ENCODE data around the gene ONECUT2.
"Not testable (repeated sequence)": the region's sequence is repeated elsewhere in the genome, so short reads cannot be mapped to it uniquely, and the experiment has no call there.

Gene ONECUT2

DNA sequence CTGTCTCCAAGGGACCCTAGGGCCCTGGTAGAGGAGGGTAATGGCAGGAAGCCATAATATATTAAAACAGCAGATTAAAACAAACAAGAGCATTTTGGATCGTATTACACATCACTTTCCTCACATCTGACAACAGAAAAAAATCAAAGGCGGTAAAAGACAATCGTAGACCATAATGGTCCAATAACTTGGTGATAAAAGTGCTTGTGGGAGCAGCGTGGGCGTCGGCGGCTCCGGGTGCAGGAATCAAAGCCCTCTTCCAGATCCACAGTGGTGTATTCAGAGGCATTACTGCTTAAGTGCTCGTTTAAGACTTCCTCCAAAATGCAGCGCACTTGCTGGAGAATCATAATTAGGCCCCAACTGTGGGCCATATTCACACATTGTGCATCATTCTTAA, 83.4 kb downstream of the ONECUT2 start:
- H3K9ac ChIP-seq (ENCODE audit: low read depth, low read length): no peak overlapping the region
- H3K79me2 ChIP-seq (ENCODE audit: insufficient read depth, low read length): no peaks in the 10 kb centered on the region
- H3K9me3 ChIP-seq (ENCODE audit: insufficient read depth, low read length, severe bottlenecking): no peaks in the 10 kb centered on the region
- DNase-seq: no peak
- H3K4me2 ChIP-seq (ENCODE audit: insufficient read depth, low read length): no peak overlapping the region
- no peak for TF ChIP-seq EZH2 (IDR thresholded peaks at IDR 0.05; ENCODE audit: borderline replicate concordance, low read depth, low read length, severe bottlenecking)
- TF ChIP-seq, protein P1, sequence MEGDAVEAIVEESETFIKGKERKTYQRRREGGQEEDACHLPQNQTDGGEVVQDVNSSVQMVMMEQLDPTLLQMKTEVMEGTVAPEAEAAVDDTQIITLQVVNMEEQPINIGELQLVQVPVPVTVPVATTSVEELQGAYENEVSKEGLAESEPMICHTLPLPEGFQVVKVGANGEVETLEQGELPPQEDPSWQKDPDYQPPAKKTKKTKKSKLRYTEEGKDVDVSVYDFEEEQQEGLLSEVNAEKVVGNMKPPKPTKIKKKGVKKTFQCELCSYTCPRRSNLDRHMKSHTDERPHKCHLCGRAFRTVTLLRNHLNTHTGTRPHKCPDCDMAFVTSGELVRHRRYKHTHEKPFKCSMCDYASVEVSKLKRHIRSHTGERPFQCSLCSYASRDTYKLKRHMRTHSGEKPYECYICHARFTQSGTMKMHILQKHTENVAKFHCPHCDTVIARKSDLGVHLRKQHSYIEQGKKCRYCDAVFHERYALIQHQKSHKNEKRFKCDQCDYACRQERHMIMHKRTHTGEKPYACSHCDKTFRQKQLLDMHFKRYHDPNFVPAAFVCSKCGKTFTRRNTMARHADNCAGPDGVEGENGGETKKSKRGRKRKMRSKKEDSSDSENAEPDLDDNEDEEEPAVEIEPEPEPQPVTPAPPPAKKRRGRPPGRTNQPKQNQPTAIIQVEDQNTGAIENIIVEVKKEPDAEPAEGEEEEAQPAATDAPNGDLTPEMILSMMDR (IDR thresholded peaks at IDR 0.05; ENCODE audit: borderline replicate concordance, extremely low read depth, low read length, poor library complexity, severe bottlenecking): no peak
- H4K20me1 ChIP-seq (ENCODE audit: insufficient read depth, low read length): no peaks in the 10 kb centered on the region
- no peak overlapping the region for H2AFZ ChIP-seq (ENCODE audit: low read depth, low read length)
- no peaks in the 10 kb centered on the region for H3K36me3 ChIP-seq (ENCODE audit: insufficient read depth, low read length)
- ATAC-seq (ENCODE audit: insufficient read depth, low read depth): no peak
- H3K4me3 ChIP-seq (ENCODE audit: low read depth in 1 of 2, low read length in 2 of 2): no peak overlapping the region
- no peak overlapping the region for H3K27ac ChIP-seq (ENCODE audit: low read length)
- H3K27me3 ChIP-seq (ENCODE audit: insufficient read depth, low read length, poor library complexity): no peaks in the 10 kb centered on the region
- H3K4me1 ChIP-seq (ENCODE audit: insufficient read depth, low read length): no peaks in the 10 kb centered on the region

DNA sequence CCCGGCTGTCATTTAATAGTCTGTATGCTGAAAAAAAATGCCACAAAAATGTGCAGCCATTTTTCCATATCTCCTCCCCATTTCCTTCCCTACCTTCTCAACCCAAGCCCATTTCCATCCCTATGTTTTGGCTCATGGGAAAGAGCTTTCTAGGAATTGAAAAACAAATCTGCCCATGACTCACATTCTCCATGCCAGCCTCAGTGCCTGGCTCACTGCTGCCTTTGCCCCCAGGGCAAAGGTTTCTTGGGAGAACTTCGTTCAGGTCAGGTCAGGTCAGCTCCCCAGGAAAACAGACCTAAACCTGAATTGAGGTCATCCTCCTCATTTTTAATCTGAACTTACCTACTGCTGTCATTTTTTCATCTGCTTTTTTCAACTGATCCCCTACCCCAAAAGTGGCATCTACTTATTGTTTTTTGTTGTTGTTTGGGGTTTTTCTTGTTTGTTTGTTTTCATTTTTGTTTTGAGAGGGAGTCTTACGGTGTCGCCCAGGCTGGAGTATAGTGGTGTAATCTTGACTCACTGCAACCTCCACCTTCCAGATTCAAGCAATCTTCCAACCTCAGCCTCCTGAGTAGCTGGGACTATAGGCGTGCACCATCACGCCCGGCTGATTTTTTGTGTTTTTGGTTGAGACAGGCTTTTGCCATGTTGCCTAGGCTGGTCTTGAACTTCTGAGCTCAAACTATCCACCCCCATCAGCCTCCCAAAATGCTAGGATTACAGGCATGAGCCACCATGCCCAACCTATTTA, 84.7 kb downstream of the ONECUT2 start:
- Histone ChIP-seq H3K4me1 (ENCODE audit: insufficient read depth, low read length) (no peaks in the 10 kb centered on the region), H3K4me3 (ENCODE audit: low read depth in 1 of 2, low read length in 2 of 2) (no peak overlapping the region), H2AFZ (ENCODE audit: low read depth, low read length) (no peak overlapping the region), H4K20me1 (ENCODE audit: insufficient read depth, low read length) (no peaks in the 10 kb centered on the region), H3K9ac (ENCODE audit: low read depth, low read length) (no peak overlapping the region), H3K79me2 (ENCODE audit: insufficient read depth, low read length) (no peaks in the 10 kb centered on the region), H3K27me3 (ENCODE audit: insufficient read depth, low read length, poor library complexity) (no peaks in the 10 kb centered on the region), H3K9me3 (ENCODE audit: insufficient read depth, low read length, severe bottlenecking) (no peaks in the 10 kb centered on the region), H3K4me2 (ENCODE audit: insufficient read depth, low read length) (no peak overlapping the region), H3K27ac (ENCODE audit: low read length) (no peak overlapping the region), H3K36me3 (ENCODE audit: insufficient read depth, low read length) (no peaks in the 10 kb centered on the region)
- DNase-seq: no peak
- no peak for TF ChIP-seq EZH2 (IDR thresholded peaks at IDR 0.05; ENCODE audit: borderline replicate concordance, low read depth, low read length, severe bottlenecking)
- TF ChIP-seq, protein P1 (IDR thresholded peaks at IDR 0.05; ENCODE audit: borderline replicate concordance, extremely low read depth, low read length, poor library complexity, severe bottlenecking): no peak
- ATAC-seq (ENCODE audit: insufficient read depth, low read depth): no peak

GRCh38 chr18:57522348-57522747, 87.2 kb downstream of the ONECUT2 start:
- H3K4me2 ChIP-seq (ENCODE audit: insufficient read depth, low read length); H3K4me1 ChIP-seq (ENCODE audit: insufficient read depth, low read length); H4K20me1 ChIP-seq (ENCODE audit: insufficient read depth, low read length); ATAC-seq (ENCODE audit: insufficient read depth, low read depth); H3K27ac ChIP-seq (ENCODE audit: low read length); DNase-seq; H3K9me3 ChIP-seq (ENCODE audit: insufficient read depth, low read length, severe bottlenecking); H3K36me3 ChIP-seq (ENCODE audit: insufficient read depth, low read length); H3K79me2 ChIP-seq (ENCODE audit: insufficient read depth, low read length); H3K9ac ChIP-seq (ENCODE audit: low read depth, low read length); H3K27me3 ChIP-seq (ENCODE audit: insufficient read depth, low read length, poor library complexity); H3K4me3 ChIP-seq (ENCODE audit: low read depth in 1 of 2, low read length in 2 of 2); H2AFZ ChIP-seq (ENCODE audit: low read depth, low read length): not testable (repeated sequence)

DNA sequence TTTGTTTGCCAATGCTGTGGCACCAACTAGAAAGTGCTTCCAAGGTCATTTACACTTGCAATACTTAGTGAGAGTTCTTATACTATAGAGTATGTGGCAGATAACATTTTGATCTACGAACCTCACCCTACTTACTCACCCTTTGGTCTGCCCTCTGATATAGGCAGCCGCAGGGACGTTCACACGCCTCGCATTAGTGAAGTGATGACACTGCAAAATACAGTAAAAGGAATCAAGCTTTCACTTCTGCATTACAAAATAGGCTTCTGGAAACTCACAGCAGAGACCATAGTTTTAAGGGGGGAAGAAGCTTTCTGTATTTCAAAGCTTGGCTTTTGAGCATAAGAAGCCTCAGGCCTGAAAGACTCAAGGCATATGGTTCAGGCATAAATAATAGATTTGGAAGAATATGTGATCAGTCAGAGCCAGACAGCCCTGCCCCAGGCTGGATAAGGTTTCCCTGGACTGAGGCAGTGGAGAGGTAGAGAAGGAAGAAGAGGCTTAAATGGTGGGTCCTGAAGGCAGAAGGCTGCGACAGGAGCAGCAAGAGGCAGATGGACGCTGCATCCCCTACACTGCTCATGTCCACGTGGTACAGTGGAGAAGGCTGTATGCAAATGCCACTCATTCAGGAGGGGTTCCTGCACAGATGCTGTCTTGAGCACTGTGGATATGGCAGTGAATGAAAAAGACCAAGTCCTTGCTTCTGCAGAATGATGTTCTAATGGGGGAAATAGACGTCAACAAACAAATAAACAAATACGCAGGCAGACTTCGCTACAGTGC, 88.2 kb downstream of the ONECUT2 start:
- no peaks in the 10 kb centered on the region for H3K79me2 ChIP-seq (ENCODE audit: insufficient read depth, low read length)
- ATAC-seq (ENCODE audit: insufficient read depth, low read depth) (no peak), DNase-seq (no peak)
- no peaks in the 10 kb centered on the region for H3K27me3 ChIP-seq (ENCODE audit: insufficient read depth, low read length, poor library complexity)
- no peak overlapping the region for H2AFZ ChIP-seq (ENCODE audit: low read depth, low read length)
- no peak overlapping the region for H3K4me3 ChIP-seq (ENCODE audit: low read depth in 1 of 2, low read length in 2 of 2)
- no peaks in the 10 kb centered on the region for H3K36me3 ChIP-seq (ENCODE audit: insufficient read depth, low read length)
- no peaks in the 10 kb centered on the region for H3K9me3 ChIP-seq (ENCODE audit: insufficient read depth, low read length, severe bottlenecking)
- H3K4me2 ChIP-seq (ENCODE audit: insufficient read depth, low read length): no peak overlapping the region
- H3K27ac ChIP-seq (ENCODE audit: low read length): no peak overlapping the region
- TF ChIP-seq, protein P1 (IDR thresholded peaks at IDR 0.05; ENCODE audit: borderline replicate concordance, extremely low read depth, low read length, poor library complexity, severe bottlenecking): no peak
- TF ChIP-seq EZH2 (IDR thresholded peaks at IDR 0.05; ENCODE audit: borderline replicate concordance, low read depth, low read length, severe bottlenecking): no peak
- no peaks in the 10 kb centered on the region for H3K4me1 ChIP-seq (ENCODE audit: insufficient read depth, low read length)
- H3K9ac ChIP-seq (ENCODE audit: low read depth, low read length): no peak overlapping the region
- no peaks in the 10 kb centered on the region for H4K20me1 ChIP-seq (ENCODE audit: insufficient read depth, low read length)

Data from DND-41 (cell line).